Measurements from ENCODE around the gene RPRD1B. TPM values are rescaled to one million over a fixed set of nuclear protein-coding genes. Genes with fewer than 3 reads are reported as not detected.
"Not testable (repeated sequence)": the region's sequence is repeated elsewhere in the genome, so short reads cannot be mapped to it uniquely, and the experiment has no call there.

RPRD1B gene
- polyA plus RNA-seq, 2 of the 4 experiments (the other 2 are of a cell fraction) = 16.4 to 28.4 TPM

- TF ChIP-seq KDM1A (IDR thresholded peaks at IDR 0.05; ENCODE audit: low read depth) = no peak
- TF ChIP-seq ZC3H11A (IDR thresholded peaks at IDR 0.05) = no peak
- no peak for TF ChIP-seq CTCF (IDR thresholded peaks at IDR 0.05)
Observed at GRCh38 chr20:38104285-38104684, 70.7 kb downstream of the RPRD1B start (continued).

GRCh38 chr20:38106461-38106860, 72.9 kb downstream of the RPRD1B start:
- ATAC-seq = no peak
- no peaks in the 10 kb centered on the region; the same call in 2 of the 3 replicates for H3K9me3 ChIP-seq
- no peak overlapping the region for H3K27ac ChIP-seq
- FAIRE-seq = no peak
- H3K4me2 ChIP-seq = no peak overlapping the region
- H3K4me1 ChIP-seq = peaks cover 37% of the 10 kb centered on the region
- H3K4me3 ChIP-seq = no peak overlapping the region
- TF ChIP-seq ELK1 (IDR thresholded peaks at IDR 0.05; ENCODE audit: low read depth, low read length) (no peak), MAX (IDR thresholded peaks at IDR 0.05) (no peak), FOSB (CRISPR knock-in tag; IDR thresholded peaks at IDR 0.05) (no peak), ESRRA (IDR thresholded peaks at IDR 0.05; ENCODE audit: borderline replicate concordance, low read length) (no peak), CEBPB (IDR thresholded peaks at IDR 0.05) (no peak), MAFK (IDR thresholded peaks at IDR 0.05; ENCODE audit: partially characterized antibody) (no peak), ZNF302 (CRISPR knock-in tag; IDR thresholded peaks at IDR 0.05) (no peak), PBX3 (IDR thresholded peaks at IDR 0.05) (no peak), REST (IDR thresholded peaks at IDR 0.05) (no peak), EP300 (IDR thresholded peaks at IDR 0.05) (no peak), NR3C1 (IDR thresholded peaks at IDR 0.05) (no peak), CTCF (IDR thresholded peaks at IDR 0.05) (no peak), EHF (CRISPR knock-in tag; IDR thresholded peaks at IDR 0.05) (no peak), ZC3H11A (IDR thresholded peaks at IDR 0.05) (no peak), CHD2 (IDR thresholded peaks at IDR 0.05; ENCODE audit: low read length, partially characterized antibody) (no peak)
- 71% methylated on average over 5 of the region's 5 CpGs for WGBS (ENCODE audit: missing lambda C conversion rate)
- CTCF ChIA-PET = interaction anchor here (0.7 to 1.4 kb wide), 2 partner anchors 115 kb away, joined by 3 read pairs; no protein-coding TSS in a partner anchor
- DNase-seq (ENCODE audit: low read depth in 1 of 2, low spot score in 1 of 2) = no peak
- POLR2A ChIA-PET = no interaction called here

- H3K4me2 ChIP-seq; ATAC-seq; H3K27ac ChIP-seq; FAIRE-seq; H3K9me3 ChIP-seq; H3K4me3 ChIP-seq; DNase-seq (ENCODE audit: low read depth in 1 of 2, low spot score in 1 of 2); POLR2A ChIA-PET: not testable (repeated sequence)
- peaks cover 43% of the 10 kb centered on the region for H3K4me1 ChIP-seq
- WGBS (ENCODE audit: missing lambda C conversion rate) = 40% methylated on average over 1 of the region's 1 CpG
- CTCF ChIA-PET = interaction anchor here (0.7 kb wide), 1 partner anchor 114 kb away, joined by 3 read pairs; no protein-coding TSS in a partner anchor
Observed at GRCh38 chr20:38107386-38107785, 73.8 kb downstream of the RPRD1B start.

GRCh38 chr20:38107916-38108315, 74.4 kb downstream of the RPRD1B start:
- POLR2A ChIA-PET, FAIRE-seq: not testable (repeated sequence)

More at GRCh38 chr20:38107916-38108315, 74.4 kb downstream of the RPRD1B start:
- 69% methylated on average over 7 of the region's 7 CpGs for WGBS (ENCODE audit: missing lambda C conversion rate)
- H3K9me3 ChIP-seq; ATAC-seq; H3K4me3 ChIP-seq; CTCF ChIA-PET; DNase-seq (ENCODE audit: low read depth in 1 of 2, low spot score in 1 of 2): not testable (repeated sequence)
- Histone ChIP-seq H3K4me2 (peak overlapping the region; percentile 64; the same call in 2 of the 3 replicates), H3K4me1 (peaks cover 43% of the 10 kb centered on the region), H3K27ac (peak overlapping the region; percentile 80 to 88; a peak in 5 of 6 replicates)

All from A549 (cell line).